HuH-7.5 (cell line): Measurements from ENCODE around the gene COBL.

Source experiments
- DNase-seq: peaks from one replicate; pipeline ENCODE4 v3.0.0; 2011; ENCODE audit warnings: low spot score

COBL gene

GRCh38 chr7:51316666-51317581 lies at the start of gene COBL:
TSS of gene COBL (minus strand) at chr7:51316809. CDS start at chr7:51316633, 176 bp downstream.
- DNase-seq = peak; percentile 54

GRCh38 chr7:51366172-51366728 lies 49.6 kb upstream of the COBL start:
- no peak for DNase-seq

- DNase-seq = no peak
These were observed 41.2 kb upstream of the COBL start for GRCh38 chr7:51357821-51358220.

- DNase-seq = no peak
These were observed 40.4 kb upstream of the COBL start for GRCh38 chr7:51356849-51357516.

GRCh38 chr7:51354897-51355296 lies 38.3 kb upstream of the COBL start:
- no peak for DNase-seq

- DNase-seq = no peak
These were observed 37.8 kb upstream of the COBL start for GRCh38 chr7:51354434-51354833.

- no peak for DNase-seq
These were observed 35.8 kb upstream of the COBL start for GRCh38 chr7:51352174-51353100.

GRCh38 chr7:51351661-51352060 lies 35.1 kb upstream of the COBL start:
- no peak for DNase-seq

GRCh38 chr7:51350546-51350896 lies 33.9 kb upstream of the COBL start:
- no peak for DNase-seq

GRCh38 chr7:51349820-51350545 lies 33.4 kb upstream of the COBL start:
- no peak for DNase-seq

GRCh38 chr7:51346126-51346525 lies 29.5 kb upstream of the COBL start:
- DNase-seq = no peak

- no peak for DNase-seq
These were observed 28.0 kb upstream of the COBL start for GRCh38 chr7:51344406-51345138.

- DNase-seq = no peak
These were observed 24.3 kb upstream of the COBL start for GRCh38 chr7:51340936-51341335.

GRCh38 chr7:51340029-51340838 lies 23.6 kb upstream of the COBL start:
- no peak for DNase-seq

GRCh38 chr7:51335057-51335456 lies 18.4 kb upstream of the COBL start:
- no peak for DNase-seq

GRCh38 chr7:51329696-51330263 lies 13.2 kb upstream of the COBL start:
- no peak for DNase-seq

- no peak for DNase-seq
These were observed 11.8 kb upstream of the COBL start for GRCh38 chr7:51328351-51328801.

- no peak for DNase-seq
These were observed 10.7 kb upstream of the COBL start for GRCh38 chr7:51327287-51327717.

- no peak for DNase-seq
These were observed 10.2 kb upstream of the COBL start for GRCh38 chr7:51326656-51327286.
